GM19397 (cell line): ENCODE measurements around the gene COG4.
"Not testable (repeated sequence)": the region's sequence is repeated elsewhere in the genome, so short reads cannot be mapped to it uniquely, and the experiment has no call there.

ENCODE experiments used
- ATAC-seq: cut with Tn5 transposase; IDR thresholded peaks from one replicate; pipeline ENCODE4 v1.9.1; 2021; ENCODE audit warnings: mild to moderate bottlenecking, moderate library complexity; ENCODE audit not compliant: unreplicated experiment

The COG4 gene

GRCh38 chr16:70523076-70523742 lies at the start of gene COG4:
TSS of gene COG4 (minus strand) at chr16:70523554. CDS start at chr16:70523543, 11 bp downstream.
- peak; percentile 66 for ATAC-seq

GRCh38 chr16:70572926-70573270 lies 49.5 kb upstream of the COG4 start:
- ATAC-seq: no peak

GRCh38 chr16:70572050-70572925 lies 48.9 kb upstream of the COG4 start:
- no peak for ATAC-seq

DNA sequence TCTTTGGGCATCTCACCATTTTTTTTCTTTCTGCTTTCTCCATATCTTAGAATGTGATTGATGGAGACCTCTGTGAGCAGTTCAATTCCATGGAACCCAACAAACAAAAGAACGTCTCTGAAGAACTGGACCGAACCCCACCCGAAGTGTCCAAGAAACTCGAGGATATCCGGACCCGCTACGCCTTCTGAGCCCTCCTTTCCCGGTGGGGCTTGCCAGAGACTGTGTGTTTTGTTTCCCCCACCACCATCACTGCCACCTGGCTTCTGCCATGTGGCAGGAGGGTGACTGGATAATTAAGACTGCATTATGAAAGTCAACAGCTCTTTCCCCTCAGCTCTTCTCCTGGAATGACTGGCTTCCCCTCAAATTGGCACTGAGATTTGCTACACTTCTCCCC lies 48.3 kb upstream of the COG4 start:
- no peak for ATAC-seq

GRCh38 chr16:70570967-70571570 lies 47.7 kb upstream of the COG4 start:
- no peak for ATAC-seq

GRCh38 chr16:70569752-70570151 lies 46.4 kb upstream of the COG4 start:
- no peak for ATAC-seq

DNA sequence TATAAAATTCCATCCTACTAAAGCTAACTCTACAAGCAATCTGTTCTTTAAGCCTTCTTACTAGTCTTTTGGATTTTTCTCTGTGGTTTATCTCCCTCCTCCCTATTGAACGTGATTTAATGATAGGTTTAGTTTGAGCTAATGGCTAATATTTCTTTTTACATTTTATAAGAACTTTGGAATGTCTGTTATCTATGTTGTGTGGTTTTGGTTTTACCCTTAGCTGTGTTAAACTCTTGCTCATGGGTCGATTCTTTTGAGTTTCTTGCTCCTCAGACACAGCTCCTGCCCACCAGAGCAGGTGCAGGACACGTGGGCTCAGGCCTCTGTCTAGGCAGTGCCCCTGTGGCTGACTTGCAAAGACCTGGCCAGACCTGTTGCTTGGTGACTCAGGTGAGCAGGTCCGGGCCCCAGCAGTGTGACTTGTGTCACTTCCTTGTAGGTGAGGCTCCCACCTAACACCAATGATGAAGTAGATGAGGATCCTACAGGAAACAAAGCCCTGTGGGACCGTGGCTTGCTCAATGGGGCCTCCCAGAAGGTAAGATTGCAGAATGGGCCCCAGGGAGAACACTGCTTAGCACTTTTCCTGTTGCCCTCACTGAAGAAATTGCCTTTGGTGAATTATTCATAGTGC lies 45.4 kb upstream of the COG4 start:
- no peak for ATAC-seq

DNA sequence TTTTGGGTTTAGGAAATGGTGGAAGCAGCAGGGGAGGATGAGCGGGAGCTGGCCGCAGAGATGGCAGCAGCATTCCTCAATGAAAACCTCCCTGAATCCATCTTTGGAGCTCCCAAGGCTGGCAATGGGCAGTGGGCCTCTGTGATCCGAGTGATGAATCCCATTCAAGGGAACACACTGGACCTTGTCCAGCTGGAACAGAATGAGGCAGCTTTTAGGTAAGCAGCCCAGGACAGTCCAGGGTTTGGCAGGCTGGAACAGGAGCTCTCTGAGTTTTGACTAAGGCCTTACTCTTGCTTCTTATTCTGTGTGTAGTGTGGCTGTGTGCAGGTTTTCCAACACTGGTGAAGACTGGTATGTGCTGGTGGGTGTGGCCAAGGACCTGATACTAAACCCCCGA lies 41.7 kb upstream of the COG4 start:
- ATAC-seq: no peak

GRCh38 chr16:70563636-70564035 lies 40.3 kb upstream of the COG4 start:
- no peak for ATAC-seq

GRCh38 chr16:70561623-70562022 lies 38.3 kb upstream of the COG4 start:
- ATAC-seq: no peak

DNA sequence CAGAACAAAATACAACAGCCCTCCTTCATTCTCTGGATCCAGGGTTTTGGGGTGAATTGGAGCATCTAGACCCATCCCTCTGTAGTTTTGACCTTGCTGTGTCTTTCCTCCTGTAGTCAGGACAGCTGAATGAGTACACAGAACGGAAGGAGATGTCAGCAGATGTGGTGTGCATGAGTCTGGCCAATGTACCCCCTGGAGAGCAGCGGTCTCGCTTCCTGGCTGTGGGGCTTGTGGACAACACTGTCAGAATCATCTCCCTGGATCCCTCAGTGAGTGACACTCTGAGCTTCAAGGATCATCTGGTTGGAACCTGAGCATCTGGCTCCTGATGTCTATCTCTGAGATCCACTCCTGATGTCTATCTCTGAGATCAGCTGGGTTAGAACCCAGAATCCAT lies 32.7 kb upstream of the COG4 start:
- ATAC-seq: no peak

- no peak for ATAC-seq
These were observed 30.3 kb upstream of the COG4 start for GRCh38 chr16:70553645-70554044.

DNA sequence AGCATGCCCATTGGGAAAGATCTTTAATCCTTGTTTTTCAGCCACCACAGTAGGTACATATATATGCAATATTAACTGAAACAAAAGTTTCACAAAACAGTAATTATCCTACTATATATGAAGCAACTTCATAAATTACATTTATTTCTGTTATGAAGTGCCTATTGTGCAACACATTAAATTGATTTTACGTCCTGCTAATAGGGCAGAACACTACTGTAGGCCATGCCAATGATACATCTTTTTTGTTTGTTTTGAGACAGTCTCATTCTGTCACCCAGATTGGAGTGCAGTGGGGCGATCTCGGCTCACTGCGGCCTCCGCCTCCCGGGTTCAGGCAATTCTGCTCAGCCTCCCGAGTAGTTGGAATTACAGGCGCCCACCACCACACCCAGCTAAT lies 29.3 kb upstream of the COG4 start:
- ATAC-seq: no peak

DNA sequence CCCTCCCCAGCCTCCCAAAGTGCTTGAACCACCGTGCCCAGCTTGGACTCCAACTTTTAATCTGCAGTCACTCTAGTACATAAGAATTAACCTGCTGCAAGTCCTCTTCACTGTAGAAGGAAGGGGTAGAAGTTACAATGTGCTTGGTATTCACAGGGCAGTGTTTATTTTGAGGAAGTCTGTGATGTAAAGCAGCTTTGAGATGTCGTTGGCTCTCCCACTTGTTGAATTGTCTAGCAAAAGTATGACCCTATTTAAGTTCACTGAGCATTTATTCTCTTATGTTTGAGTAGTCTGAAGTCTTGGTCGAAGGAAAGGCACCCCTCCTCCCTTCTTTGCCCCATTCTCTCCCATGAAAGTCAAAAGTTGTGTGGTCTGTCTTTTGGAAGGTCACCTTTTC lies 28.4 kb upstream of the COG4 start:
- ATAC-seq: no peak

GRCh38 chr16:70550082-70550481 lies 26.7 kb upstream of the COG4 start:
- ATAC-seq: no peak

- no peak for ATAC-seq
These were observed 25.6 kb upstream of the COG4 start for GRCh38 chr16:70548936-70549335.

GRCh38 chr16:70544548-70544947 lies 21.2 kb upstream of the COG4 start:
- ATAC-seq: no peak

DNA sequence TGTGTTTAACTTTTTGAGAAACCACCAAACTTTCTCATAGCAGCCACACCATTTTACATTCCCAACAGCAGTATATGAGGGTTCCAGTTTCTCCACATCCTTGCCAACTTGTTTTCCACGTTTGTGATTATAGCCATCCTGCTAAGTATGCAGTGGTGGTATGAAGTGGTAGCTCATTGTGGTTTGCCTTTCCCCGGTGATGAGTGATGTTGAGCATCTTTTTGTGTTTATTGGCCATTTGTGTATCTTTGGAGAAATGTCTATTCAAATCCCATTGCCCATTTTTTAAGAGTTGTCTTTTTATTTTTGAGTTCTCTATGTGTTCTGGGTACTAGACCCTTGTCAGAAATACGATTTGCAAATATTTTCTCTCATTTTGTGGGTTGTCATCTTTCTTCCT lies 17.6 kb upstream of the COG4 start:
- no peak for ATAC-seq

DNA sequence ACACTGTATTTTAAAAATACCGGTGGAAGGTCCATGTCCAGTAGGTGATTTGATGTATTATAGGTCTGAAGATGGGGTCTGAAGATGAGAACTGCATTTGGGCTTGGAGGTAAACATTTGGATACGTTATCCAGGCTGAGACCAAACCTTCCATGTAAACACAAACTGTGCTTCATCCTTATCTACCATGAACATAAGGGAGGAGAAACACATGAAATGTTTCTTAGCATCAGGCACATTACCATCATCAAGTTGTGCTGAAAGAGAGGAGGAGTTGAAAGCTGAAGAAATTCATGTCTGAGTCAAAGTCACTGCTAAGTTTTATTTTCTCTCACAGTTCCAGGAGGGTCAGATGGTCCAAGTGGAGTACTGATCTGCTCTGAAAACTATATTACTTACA lies 11.6 kb upstream of the COG4 start:
- no peak for ATAC-seq

GRCh38 chr16:70529954-70530353 lies 6.6 kb upstream of the COG4 start:
- ATAC-seq: not testable (repeated sequence)

- no peak for ATAC-seq
These were observed 5.9 kb upstream of the COG4 start for GRCh38 chr16:70529051-70529777.
